Measurements from ENCODE around the gene NECTIN1.

Gene NECTIN1

DNA sequence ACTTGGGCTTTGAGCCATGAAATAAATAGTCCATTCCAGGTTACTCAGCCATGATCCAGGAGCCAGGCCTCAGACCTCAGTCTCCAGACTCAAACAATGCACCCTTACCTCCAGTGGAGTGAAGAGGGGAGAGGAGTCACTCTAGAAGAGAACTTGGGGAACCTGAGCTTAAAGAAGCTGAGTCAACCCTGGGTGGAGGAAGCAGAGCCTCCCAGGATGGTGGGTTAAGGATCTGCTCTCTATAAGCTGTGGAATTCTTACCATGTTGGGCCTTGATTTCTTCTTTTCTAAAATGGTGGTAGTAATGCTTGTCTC is 113.2 kb downstream of the NECTIN1 start:
- no peaks in the 10 kb centered on the region for H3K27me3 ChIP-seq (ENCODE audit: low read length)
- TF ChIP-seq, protein P1, sequence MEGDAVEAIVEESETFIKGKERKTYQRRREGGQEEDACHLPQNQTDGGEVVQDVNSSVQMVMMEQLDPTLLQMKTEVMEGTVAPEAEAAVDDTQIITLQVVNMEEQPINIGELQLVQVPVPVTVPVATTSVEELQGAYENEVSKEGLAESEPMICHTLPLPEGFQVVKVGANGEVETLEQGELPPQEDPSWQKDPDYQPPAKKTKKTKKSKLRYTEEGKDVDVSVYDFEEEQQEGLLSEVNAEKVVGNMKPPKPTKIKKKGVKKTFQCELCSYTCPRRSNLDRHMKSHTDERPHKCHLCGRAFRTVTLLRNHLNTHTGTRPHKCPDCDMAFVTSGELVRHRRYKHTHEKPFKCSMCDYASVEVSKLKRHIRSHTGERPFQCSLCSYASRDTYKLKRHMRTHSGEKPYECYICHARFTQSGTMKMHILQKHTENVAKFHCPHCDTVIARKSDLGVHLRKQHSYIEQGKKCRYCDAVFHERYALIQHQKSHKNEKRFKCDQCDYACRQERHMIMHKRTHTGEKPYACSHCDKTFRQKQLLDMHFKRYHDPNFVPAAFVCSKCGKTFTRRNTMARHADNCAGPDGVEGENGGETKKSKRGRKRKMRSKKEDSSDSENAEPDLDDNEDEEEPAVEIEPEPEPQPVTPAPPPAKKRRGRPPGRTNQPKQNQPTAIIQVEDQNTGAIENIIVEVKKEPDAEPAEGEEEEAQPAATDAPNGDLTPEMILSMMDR (IDR thresholded peaks at IDR 0.05; ENCODE audit: insufficient read depth, low read length, poor library complexity, severe bottlenecking), result no peak
- no peak for TF ChIP-seq EZH2phosphoT487 (conservative IDR thresholded peaks at IDR 0.05; ENCODE audit: low read length)
- no peaks in the 10 kb centered on the region for H4K20me1 ChIP-seq (ENCODE audit: low read depth, low read length)
- H3K4me2 ChIP-seq (ENCODE audit: low read depth, low read length, poor library complexity, severe bottlenecking), result no peak overlapping the region
- H3F3A ChIP-seq (ENCODE audit: insufficient read depth), result no peaks in the 10 kb centered on the region
- no peaks in the 10 kb centered on the region for H3K9me2 ChIP-seq (replicated peaks; ENCODE audit: insufficient read depth, low read length)
- no peak overlapping the region for H3K27ac ChIP-seq (ENCODE audit: low read depth, low read length)
- H3K79me2 ChIP-seq (ENCODE audit: insufficient read depth, low read length), result no peaks in the 10 kb centered on the region
- no peak overlapping the region for H3K4me3 ChIP-seq (ENCODE audit: insufficient read depth, low read length, poor library complexity, severe bottlenecking)
- no peaks in the 10 kb centered on the region for H3K36me3 ChIP-seq (ENCODE audit: low read length)
- H2AFZ ChIP-seq (ENCODE audit: low read depth, low read length, severe bottlenecking), result no peak overlapping the region
- no peaks in the 10 kb centered on the region for H3K9me3 ChIP-seq (ENCODE audit: insufficient read depth, low read length)
- H3K9ac ChIP-seq (ENCODE audit: low read length), result no peak overlapping the region

DNA sequence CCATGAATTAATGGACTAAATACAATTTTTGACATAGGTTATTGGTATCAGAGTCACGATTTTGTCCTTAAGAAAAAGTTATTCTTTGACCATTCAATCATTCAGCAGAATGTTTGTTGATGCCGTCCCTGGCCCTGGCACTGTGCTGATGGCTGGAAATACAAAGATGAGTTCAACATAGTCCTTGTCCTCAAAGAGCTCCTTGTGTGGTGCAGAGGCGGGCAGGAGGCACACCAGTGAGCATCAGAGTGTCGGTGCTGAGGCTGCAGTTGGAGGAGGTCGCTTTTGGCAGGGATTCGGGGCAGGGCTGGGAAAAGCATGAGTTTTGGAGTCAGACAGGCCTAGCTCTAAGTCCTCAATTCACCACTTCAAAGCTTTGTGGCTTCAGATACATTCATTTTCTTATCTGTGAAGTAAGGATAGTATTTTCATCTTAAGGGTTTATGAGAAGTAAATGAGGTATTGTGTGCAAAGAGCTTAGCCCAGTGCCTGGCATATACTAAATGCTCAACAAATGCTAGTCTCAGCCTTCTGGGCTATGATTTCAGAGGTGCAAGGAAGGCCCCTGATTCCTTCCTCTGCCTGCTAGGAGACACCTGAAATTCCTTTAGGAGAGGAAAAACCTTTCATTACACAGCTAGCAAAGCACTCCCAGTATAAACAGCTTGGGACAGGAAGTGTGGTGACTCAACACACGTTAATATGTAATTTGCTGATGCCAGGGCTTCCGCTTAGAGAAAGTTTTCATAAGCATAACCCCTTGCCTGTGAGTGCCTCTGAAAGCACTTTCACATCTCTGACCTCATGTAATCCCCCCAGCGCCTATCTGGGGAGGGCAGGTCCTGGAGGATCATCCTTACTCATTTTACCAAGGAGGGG is 113.8 kb downstream of the NECTIN1 start:
- H3K27ac ChIP-seq (ENCODE audit: low read depth, low read length), result no peak overlapping the region

DNA sequence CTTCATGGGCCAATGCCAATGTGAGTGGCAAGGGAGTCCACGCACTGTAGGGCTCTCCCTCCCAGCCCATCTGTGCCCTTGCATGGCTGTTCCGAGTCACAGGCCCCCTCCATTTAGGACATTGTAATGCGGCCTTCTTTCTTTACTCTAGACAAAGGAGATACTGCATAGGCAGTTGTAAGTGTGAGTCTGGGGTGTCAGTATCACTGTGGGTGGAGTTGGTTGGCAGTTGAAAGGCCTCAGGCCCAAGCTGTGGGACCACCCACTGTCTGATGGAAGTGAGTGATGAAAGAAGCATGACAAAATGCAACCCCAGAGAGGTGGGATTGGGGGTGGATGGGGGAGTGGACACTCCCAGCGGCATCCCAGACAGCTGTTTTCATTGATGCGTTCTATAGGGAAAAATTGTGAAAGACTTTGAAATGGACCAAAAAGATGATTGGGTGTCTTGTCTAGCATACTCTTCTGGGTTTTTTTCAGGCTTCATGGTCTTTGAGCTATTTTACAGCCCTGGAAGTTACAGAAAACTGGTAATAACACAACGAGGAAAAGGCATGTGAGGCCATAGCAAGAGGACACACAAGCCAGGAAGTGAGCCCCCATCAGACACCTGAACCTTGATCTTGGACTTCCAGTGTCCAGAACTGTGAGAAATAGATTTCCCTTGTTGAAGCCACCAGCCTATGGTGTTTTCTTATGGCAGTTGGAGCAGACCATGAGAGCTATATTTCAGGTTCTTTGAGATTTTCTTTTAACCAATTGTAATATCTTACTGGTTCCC is 114.6 kb downstream of the NECTIN1 start:
- no peaks in the 10 kb centered on the region for H3F3A ChIP-seq (ENCODE audit: insufficient read depth)
- no peak overlapping the region for H3K4me2 ChIP-seq (ENCODE audit: low read depth, low read length, poor library complexity, severe bottlenecking)
- TF ChIP-seq EZH2phosphoT487 (conservative IDR thresholded peaks at IDR 0.05; ENCODE audit: low read length), result no peak
- TF ChIP-seq, protein P1 (IDR thresholded peaks at IDR 0.05; ENCODE audit: insufficient read depth, low read length, poor library complexity, severe bottlenecking), result no peak
- H3K9me3 ChIP-seq (ENCODE audit: insufficient read depth, low read length), result no peaks in the 10 kb centered on the region
- H4K20me1 ChIP-seq (ENCODE audit: low read depth, low read length), result no peaks in the 10 kb centered on the region
- no peaks in the 10 kb centered on the region for H3K79me2 ChIP-seq (ENCODE audit: insufficient read depth, low read length)
- H3K27me3 ChIP-seq (ENCODE audit: low read length), result no peaks in the 10 kb centered on the region
- H3K27ac ChIP-seq (ENCODE audit: low read depth, low read length), result no peak overlapping the region
- no peak overlapping the region for H3K9ac ChIP-seq (ENCODE audit: low read length)
- H2AFZ ChIP-seq (ENCODE audit: low read depth, low read length, severe bottlenecking), result no peak overlapping the region
- H3K9me2 ChIP-seq (replicated peaks; ENCODE audit: insufficient read depth, low read length), result no peaks in the 10 kb centered on the region
- H3K4me3 ChIP-seq (ENCODE audit: insufficient read depth, low read length, poor library complexity, severe bottlenecking), result no peak overlapping the region
- H3K36me3 ChIP-seq (ENCODE audit: low read length), result no peaks in the 10 kb centered on the region

More for the DNA sequence above, 113.8 kb downstream of the NECTIN1 start:
- Histone ChIP-seq H3K4me3 (ENCODE audit: insufficient read depth, low read length, poor library complexity, severe bottlenecking) (no peak overlapping the region), H3F3A (ENCODE audit: insufficient read depth) (no peaks in the 10 kb centered on the region), H4K20me1 (ENCODE audit: low read depth, low read length) (no peaks in the 10 kb centered on the region), H3K36me3 (ENCODE audit: low read length) (no peaks in the 10 kb centered on the region), H2AFZ (ENCODE audit: low read depth, low read length, severe bottlenecking) (no peak overlapping the region), H3K27me3 (ENCODE audit: low read length) (no peaks in the 10 kb centered on the region), H3K9me2 (replicated peaks; ENCODE audit: insufficient read depth, low read length) (no peaks in the 10 kb centered on the region), H3K79me2 (ENCODE audit: insufficient read depth, low read length) (no peaks in the 10 kb centered on the region), H3K9me3 (ENCODE audit: insufficient read depth, low read length) (no peaks in the 10 kb centered on the region), H3K4me2 (ENCODE audit: low read depth, low read length, poor library complexity, severe bottlenecking) (no peak overlapping the region), H3K9ac (ENCODE audit: low read length) (no peak overlapping the region)
- TF ChIP-seq, protein P1 (IDR thresholded peaks at IDR 0.05; ENCODE audit: insufficient read depth, low read length, poor library complexity, severe bottlenecking), result no peak
- no peak for TF ChIP-seq EZH2phosphoT487 (conservative IDR thresholded peaks at IDR 0.05; ENCODE audit: low read length)
